Lower leg skin (tissue), 4 donors: ENCODE data around the gene CISH. TPM values are rescaled to one million over a fixed set of nuclear protein-coding genes. Genes with fewer than 3 reads are reported as not detected.

ENCODE experiments used
- DNase-seq, 2 donors: peaks; one replicate each; pipeline ENCODE4 v3.0.0-alpha.2; 2019; ENCODE audit warnings: low spot score in 2 of 2
- H3K4me3 ChIP-seq: fragments of 200-600 bp; sonication (generic); 2 replicates; pipeline ENCODE4 v1.5.1; 2017; ENCODE audit warnings: mild to moderate bottlenecking, low read depth; ENCODE audit not compliant: poor library complexity, severe bottlenecking
- CTCF ChIP-seq, 3 donors: fragments of 450-650 bp; IDR thresholded peaks; one replicate each; pipeline ENCODE4 v1.5.1; 2016; ENCODE audit warnings: antibody characterized with exemption in 3 of 3, mild to moderate bottlenecking in 3 of 3, moderate library complexity in 2 of 3
- POLR2A ChIP-seq, 2 donors: fragments of 450-650 bp; IDR thresholded peaks; one replicate each; pipeline ENCODE4 v1.6.1; 2016 to 2017; ENCODE audit warnings: antibody characterized with exemption in 2 of 2, mild to moderate bottlenecking in 1 of 2, moderate library complexity in 1 of 2
- WGBS, 2 donors: methylation state at CpG; one replicate each; pipeline ENCODE4 v1.1.5; 2018; 5-methylcytosine and 5-hydroxymethylcytosine counted together
- intact Hi-C: fragments of 100-400 bp; cut with DNase I; formaldehyde crosslinking; loops from one replicate; pipeline ENCODE4 v1.15.0; 2023; ENCODE audit warnings: low total_unique reads
- total RNA-seq, 4 donors: library from RNA; depleted of rRNA; stranded (reverse); fragments of >200 nt; gene quantifications; one replicate each; pipeline ENCODE4 v1.1.0, GENCODE V29; 2016

The CISH gene
- total RNA-seq, 4 donors from 2014 or later, result 10.4 to 14.5 (median 12.9) TPM

DNA sequence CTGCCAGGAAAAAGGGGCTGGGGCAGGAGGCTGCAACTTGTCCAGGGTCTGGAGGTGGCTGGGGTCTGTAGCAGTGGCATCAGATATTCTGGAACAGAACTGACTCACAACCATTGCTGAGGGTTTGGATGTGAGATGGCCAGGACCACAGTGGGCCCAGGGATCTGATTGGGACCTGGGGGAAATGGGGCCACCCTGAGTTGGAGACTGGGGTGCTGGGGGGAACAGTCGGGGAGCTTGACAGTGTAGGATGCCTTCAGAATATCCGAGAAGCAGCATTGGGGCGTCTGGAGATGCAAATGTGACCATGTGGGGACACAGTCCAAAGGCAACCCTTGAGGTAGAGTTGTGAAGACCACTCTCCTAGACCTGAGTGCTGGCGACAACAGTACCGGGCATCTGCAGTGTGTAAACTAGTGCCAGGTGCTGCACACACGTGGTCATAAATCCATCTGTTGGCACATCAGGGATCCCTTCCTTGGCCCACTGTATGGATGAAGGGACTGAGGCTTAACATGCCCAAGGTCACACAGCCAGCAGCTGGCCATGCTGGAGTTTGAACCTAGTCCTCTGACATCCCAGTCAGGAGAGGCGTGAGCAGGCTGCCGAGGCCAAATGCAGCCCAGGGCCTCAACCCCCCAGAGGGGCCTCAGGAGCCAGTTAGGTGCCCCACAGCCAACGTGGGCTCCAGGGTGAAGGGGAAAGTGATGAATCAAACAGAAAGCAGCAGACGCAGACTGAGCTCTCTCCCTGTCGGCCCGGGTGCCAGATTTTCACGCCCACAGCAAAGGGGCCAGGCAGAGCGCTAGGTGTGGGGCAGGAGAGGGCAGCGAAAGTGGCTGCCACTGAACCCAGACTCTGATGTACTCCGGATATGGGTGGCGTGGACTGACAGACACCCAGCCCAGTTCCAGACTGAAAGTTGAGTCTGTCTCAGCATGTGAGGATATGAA, 23.5 kb downstream of the CISH start:
- H3K4me3 ChIP-seq, result no peak overlapping the region
- no peak for DNase-seq
- 42 to 49% methylated on average over 17 of the region's 17 CpGs for WGBS, 2 donors
- TF ChIP-seq CTCF (IDR thresholded peaks at IDR 0.05) (no peak), POLR2A (IDR thresholded peaks at IDR 0.05) (no peak)
- intact Hi-C loops, result no loop called here

DNA sequence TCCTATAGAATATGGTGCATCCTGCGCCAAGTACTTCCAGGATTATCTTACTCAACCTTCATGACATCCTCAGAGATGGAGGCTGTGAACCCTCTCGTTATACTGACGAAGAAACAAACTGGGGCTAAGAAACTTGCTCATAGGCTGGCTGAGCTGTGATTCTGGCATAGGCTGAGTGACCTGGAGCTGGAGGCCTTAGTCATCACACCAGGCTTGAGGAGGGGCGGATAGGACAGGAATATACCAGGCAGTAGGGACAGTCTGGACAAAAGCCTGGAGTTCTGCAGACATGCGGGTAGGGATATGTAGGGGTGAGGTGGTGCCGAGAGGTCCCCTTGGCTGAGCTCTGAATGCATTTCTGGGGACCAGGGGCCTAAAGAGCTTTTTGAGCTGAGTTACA, 24.2 kb downstream of the CISH start:
- intact Hi-C loops, result no loop called here
- no peak overlapping the region for H3K4me3 ChIP-seq
- 70 to 79% methylated on average over 6 of the region's 6 CpGs for WGBS, 2 donors
- DNase-seq, result no peak
- no peak for TF ChIP-seq CTCF (IDR thresholded peaks at IDR 0.05)
- no peak for TF ChIP-seq POLR2A (IDR thresholded peaks at IDR 0.05)

DNA sequence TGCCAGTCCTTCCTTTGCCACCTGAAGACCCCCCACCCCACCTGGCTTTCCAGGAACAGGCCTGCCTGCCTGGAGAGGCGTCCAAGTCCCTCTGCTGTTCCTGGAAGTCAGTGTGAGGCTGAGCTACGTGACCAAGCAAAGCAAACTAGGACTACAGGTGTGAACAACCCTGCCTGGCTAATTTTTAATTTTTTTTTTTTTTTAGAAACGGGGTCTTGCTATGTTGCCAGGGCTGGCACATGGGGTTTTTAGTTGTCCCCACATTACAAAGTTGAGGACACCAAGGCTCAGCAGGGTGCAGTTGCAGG, 24.9 kb downstream of the CISH start:
- DNase-seq, result no peak
- no peak overlapping the region for H3K4me3 ChIP-seq
- TF ChIP-seq POLR2A (IDR thresholded peaks at IDR 0.05) (no peak), CTCF (IDR thresholded peaks at IDR 0.05) (no peak)
- intact Hi-C loops, result no loop called here
- WGBS, 2 donors, result 68 to 82% methylated on average over 3 of the region's 3 CpGs

GRCh38 chr3:50585919-50586762, 25.4 kb downstream of the CISH start:
- WGBS, 2 donors, result 95 to 96% methylated on average over 6 of the region's 6 CpGs
- intact Hi-C loops, result no loop called here
- no peak for DNase-seq
- TF ChIP-seq POLR2A (IDR thresholded peaks at IDR 0.05) (no peak), CTCF (IDR thresholded peaks at IDR 0.05) (no peak)
- no peak overlapping the region for H3K4me3 ChIP-seq

- TF ChIP-seq CTCF (IDR thresholded peaks at IDR 0.05), result no peak
- TF ChIP-seq POLR2A (IDR thresholded peaks at IDR 0.05), result no peak
- no peak for DNase-seq
- no peak overlapping the region for H3K4me3 ChIP-seq
- intact Hi-C loops, result no loop called here
- WGBS, 2 donors, result 64 to 72% methylated on average over 2 of the region's 2 CpGs
Observed at GRCh38 chr3:50584391-50584790, 27.2 kb downstream of the CISH start.
